ENCODE data around the gene COMMD10.

DNA sequence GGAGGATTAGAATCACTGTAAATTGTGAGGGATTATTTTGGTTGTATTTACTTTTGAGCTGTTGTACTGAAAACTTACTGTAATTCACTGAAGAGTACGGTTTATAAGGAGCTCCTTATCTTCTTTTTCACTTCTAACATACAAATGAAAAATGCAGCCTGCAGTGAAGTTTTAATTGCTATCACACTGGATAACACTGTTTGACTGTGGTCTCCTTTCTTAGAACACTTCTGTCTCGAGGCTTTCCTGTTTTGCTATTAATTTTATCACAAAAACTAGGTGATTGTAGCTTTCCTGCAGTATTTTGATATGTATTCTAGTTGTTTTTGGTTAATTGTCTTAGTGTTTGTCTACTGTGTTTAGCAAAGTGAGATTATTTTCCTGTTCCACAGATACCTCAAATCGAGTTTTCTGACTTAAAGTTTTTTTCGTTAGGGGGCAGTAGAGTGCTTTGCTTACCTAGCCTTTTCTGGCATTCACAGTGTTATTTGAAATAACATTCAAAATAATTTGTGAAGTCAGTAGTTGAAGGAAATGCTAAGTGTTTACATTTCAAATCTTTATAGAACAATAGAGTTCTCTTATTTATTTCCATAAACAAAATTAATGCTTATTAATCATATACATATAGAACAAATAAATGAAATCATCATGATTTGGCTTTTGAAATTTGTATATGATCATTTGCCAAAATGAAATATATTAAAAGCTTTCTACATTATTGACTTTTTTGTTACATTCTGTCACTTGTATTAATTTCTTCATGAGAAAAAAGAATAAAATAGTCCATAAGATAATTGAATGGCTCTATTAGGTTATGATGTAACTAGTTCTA lies 52.9 kb downstream of the COMMD10 start:
- TF ChIP-seq POLR2AphosphoS5 (IDR thresholded peaks at IDR 0.05; ENCODE audit: low read depth, low read length): no peak
- no peak for TF ChIP-seq TAF1 (IDR thresholded peaks at IDR 0.05; ENCODE audit: borderline replicate concordance, insufficient read depth, low read length)
